Measurements from ENCODE around the gene KIF1B.
A peak's percentile ranks its signal among the peaks of the same experiment; 100 is the strongest.
"Not testable (repeated sequence)": the region's sequence is repeated elsewhere in the genome, so short reads cannot be mapped to it uniquely, and the experiment has no call there.

The KIF1B gene

GRCh38 chr1:10387677-10388386 lies 177.5 kb downstream of the KIF1B start:
- no peak for DNase-seq (ENCODE audit: low read depth in 2 of 2)

- no peak for DNase-seq (ENCODE audit: low read depth in 2 of 2)
Observed at GRCh38 chr1:10388387-10388715, 178.0 kb downstream of the KIF1B start.

DNA sequence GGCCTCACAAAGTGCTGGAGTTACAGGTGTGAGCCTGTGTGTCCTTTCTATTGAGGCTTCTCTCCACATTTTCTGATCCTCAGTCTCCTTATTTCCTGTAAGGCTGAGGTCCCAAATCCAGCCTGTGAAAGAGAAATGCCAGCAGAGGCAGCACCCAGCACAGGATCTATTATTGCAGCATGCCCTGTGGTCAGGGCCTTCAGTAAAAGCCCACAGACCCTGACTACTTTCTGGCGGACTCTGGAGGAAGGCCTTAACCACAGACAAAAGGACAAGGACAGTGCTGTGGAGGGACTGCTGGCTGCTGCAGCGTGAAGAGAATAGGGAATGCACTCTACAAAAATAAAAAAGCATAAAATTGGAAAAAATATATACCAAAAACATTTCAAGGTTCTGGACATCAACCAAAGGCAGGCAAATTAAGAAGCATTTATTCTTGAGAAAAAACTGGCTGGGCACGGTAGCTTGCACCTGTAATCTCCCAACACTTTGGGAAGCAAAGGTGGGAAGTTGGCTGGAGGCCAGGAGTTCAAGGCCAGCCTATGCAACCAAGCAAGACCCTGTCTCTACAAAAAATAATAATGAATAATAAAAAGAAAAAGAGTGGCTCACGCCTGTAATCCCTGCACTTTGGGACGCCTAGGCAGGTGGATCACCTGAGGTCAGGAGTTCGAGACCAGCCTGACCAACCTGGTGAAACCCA lies 179.1 kb downstream of the KIF1B start:
- no peak for DNase-seq (ENCODE audit: low read depth in 2 of 2)

DNA sequence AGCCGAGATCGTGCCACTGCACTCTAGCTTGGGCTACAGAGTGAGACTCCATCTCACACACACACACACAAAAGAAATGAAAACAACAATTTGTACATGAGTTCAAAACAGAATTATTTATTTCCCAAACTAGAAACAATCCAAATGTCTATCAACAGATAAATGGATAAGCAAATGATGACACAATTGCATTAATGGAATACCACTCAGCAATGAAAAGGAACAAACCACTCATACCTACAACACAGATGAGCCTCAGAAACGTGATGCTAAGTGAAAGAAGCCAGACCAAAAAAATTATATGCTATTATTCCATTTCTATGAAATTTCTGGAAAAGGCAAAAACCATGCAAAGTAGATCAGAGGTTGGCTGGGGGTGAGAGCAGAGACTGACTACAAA lies 186.5 kb downstream of the KIF1B start:
- DNase-seq (ENCODE audit: low read depth in 2 of 2): no peak

DNA sequence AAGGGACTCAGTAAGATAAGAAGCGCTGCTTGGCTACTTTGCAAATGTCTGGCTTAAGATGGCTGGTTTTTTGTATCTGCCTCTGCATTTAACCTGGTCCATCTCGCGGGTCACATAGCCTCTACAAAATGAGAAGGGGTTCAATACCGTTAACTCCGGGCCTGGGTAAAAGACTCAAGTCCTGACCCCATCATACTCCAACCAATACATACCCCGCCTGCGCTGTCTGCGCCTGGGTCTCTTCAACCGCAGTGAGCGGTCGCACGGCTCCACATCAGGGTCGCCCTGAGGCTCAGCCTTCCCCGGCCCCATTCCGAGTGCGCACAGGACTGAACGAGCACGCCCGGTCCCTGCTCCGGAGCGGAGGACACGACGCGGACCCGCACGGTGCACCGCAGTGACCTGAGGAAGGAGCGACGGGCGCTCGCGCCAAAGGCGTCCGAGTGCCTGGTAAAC lies 187.9 kb downstream of the KIF1B start:
- peak in 1 of 2 donors; percentile 7 for DNase-seq (ENCODE audit: low read depth in 2 of 2)

DNA sequence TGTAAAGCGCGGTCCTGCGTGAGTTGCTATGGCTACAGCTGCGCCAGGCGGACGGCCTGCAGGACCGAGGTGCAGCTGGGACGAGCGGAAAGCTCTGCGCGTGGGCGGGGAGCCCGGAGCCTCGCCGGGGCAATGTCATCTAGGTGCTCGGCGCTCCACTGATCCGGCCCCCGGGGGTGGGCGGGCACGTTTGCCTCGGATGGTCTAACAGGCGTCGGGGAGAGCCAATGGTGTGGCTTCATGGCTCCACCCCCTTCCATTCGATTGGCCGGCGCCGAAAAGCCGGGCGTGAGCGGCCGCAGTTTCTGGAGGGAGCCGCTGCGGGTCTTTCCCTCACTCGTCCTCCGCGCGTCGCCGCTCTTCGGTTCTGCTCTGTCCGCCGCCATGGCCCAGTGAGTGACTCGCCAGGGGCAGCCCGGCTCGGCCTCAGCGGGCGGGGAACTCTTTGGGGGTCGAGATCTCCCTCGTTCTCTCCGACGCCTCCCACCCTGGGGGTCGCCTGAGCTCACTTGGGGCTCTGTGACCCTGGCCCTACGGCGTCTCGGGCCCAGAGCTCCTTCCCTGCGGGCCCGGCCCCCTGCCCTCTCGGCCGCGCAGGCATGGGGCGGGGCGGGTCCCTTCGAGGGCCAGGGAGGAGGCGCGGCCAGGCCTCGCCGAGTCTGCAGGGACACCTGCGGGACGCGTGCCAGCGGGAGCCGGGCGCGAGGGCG lies 188.5 kb downstream of the KIF1B start, which contains the start of gene PGD:
TSS of gene PGD (plus strand) at position 331 of the 710 bp plus-strand sequence. CDS start at position 385, 54 bp downstream.
- DNase-seq (ENCODE audit: low read depth in 2 of 2): peak; percentile 92 to 94

- no peak for DNase-seq (ENCODE audit: low read depth in 2 of 2)
Observed at GRCh38 chr1:10399444-10399941, 189.1 kb downstream of the KIF1B start.

DNA sequence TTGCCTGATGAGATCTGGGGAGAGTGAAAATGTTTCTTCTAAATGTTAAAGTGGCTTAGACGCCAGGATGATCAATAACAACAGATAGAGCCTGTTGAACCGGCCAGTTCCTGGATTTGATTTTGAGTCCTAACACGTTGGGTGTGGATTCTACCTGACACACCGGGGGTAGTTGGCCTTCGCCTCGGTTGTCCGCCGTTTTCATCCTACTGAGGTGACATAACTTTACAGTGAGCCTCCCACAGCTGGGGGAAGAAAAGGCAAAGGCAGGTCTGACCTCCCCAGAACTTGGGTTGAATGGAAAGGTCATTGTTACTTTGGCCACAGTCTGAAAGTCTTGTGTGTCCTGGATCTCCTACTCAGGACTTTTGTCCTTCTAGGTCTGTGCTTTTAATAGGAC lies 189.6 kb downstream of the KIF1B start:
- DNase-seq (ENCODE audit: low read depth in 2 of 2): no peak

DNA sequence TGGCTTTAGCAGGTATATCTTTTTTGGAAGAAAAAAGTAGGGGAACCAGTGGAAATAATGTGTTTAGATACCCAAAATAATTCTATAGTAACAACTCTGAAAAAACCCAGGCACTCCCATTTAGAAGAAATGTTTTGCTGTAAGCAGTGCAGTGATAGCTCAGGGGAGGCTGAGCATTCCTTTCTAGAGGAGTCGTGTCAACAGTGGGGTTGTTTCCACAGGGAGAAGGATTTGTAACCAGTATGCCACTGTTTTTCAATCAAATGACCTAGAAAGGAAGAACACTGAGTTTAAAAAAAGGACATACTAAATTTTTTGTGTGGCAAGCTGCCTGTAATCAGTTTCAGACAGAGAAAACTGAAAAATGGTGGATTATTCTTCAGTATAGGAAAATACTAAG lies 190.9 kb downstream of the KIF1B start:
- no peak for DNase-seq (ENCODE audit: low read depth in 2 of 2)

GRCh38 chr1:10402729-10403274 lies 192.4 kb downstream of the KIF1B start:
- no peak for DNase-seq (ENCODE audit: low read depth in 2 of 2)

- DNase-seq (ENCODE audit: low read depth in 2 of 2): no peak
Observed at GRCh38 chr1:10407201-10407600, 196.8 kb downstream of the KIF1B start.

DNA sequence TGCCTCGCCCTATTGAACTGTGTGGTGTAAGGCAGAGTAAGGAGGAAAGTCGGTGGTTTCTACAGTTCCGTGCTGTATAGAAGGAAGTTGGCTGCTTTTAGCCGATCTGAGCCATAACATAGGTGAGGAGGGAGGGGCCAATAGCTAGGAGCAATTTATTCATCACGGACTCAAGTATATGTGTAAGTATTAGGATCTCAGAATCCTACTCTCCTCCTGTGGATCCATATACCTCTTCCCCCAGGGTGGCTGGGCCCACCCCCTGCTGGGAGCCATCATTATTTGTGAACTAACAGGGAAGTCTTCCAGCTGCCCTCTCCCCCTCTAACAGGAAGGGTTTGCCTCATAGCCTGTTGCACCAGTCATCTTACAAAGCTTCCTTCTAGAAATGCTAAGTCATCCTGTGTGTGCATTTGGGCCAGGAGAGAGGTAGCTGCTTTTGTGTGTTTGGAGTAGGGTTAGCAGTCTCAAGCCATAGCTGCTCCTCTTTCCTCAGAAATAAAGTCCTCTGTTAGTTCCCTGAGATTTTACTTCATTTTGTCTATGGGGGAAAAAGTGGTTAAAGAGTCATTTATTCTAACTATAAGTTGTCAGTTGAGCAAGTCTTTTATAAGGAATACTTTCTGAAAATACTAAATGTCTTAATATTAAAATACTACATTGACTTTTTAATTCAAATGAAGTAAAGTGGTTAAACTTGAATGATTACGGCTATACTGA lies 205.0 kb downstream of the KIF1B start:
- no peak for DNase-seq (ENCODE audit: low read depth in 2 of 2)

- not testable (repeated sequence) for DNase-seq (ENCODE audit: low read depth in 2 of 2)
Observed at GRCh38 chr1:10415967-10416366, 205.6 kb downstream of the KIF1B start.

DNA sequence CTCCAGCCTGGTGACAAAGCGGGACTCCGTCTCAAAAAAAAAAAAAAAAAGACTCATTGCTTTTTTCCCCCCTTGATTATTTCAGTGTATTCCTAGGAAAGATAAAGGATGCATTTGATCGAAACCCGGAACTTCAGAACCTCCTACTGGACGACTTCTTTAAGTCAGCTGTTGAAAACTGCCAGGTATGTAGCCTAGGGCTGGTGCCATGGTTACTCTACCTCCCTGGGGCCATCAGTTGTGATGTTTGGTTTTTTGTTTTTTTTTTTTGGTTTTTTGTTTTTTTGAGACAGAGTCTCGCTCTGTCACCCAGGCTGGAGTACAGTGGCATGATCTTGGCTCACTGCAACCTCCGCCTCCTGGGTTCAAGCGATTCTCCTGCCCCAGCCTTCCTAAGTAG lies 208.4 kb downstream of the KIF1B start:
- not testable (repeated sequence) for DNase-seq (ENCODE audit: low read depth in 2 of 2)

GRCh38 chr1:10419351-10419750 lies 209.0 kb downstream of the KIF1B start:
- DNase-seq (ENCODE audit: low read depth in 2 of 2): no peak

DNA sequence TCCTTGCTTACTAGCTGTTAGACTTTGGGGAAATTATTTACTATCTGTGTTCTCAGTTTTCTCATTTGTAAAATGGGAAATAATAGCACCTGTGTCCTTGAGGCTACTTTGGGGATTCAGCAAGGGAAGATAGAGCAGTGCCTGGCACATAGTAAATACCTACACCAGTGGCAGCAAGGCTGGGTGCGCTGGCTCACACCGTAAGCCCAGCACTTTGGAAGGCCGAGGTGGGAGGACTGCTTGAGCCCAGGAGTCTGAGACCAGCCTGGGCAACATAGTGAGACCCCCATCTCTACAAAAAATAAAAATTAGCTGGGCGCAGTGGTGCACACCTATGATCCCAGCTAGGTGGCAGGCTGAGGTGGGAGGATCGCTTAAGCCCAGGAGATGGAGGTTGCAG lies 211.3 kb downstream of the KIF1B start:
- no peak for DNase-seq (ENCODE audit: low read depth in 2 of 2)

- no peak for DNase-seq (ENCODE audit: low read depth in 2 of 2)
Observed at GRCh38 chr1:10424034-10424433, 213.7 kb downstream of the KIF1B start.

DNA sequence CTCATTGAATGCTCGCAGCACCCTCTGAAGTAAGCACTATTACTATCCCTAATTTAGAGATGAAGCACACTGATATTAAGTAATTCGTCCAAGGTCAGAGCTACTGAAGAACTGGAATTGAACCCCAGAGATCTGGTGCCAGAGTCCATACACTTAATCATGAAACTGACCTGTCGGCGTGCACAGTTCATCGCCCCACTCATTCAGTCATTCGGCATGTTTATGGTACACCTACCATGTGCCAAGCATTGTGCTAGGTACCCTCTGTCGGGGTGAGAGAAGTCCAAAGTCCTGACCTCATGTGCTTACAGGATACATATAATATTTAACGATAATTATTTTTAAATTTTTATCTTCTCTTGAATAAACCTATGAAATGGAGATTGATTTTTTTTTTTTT lies 214.3 kb downstream of the KIF1B start:
- no peak for DNase-seq (ENCODE audit: low read depth in 2 of 2)

DNA sequence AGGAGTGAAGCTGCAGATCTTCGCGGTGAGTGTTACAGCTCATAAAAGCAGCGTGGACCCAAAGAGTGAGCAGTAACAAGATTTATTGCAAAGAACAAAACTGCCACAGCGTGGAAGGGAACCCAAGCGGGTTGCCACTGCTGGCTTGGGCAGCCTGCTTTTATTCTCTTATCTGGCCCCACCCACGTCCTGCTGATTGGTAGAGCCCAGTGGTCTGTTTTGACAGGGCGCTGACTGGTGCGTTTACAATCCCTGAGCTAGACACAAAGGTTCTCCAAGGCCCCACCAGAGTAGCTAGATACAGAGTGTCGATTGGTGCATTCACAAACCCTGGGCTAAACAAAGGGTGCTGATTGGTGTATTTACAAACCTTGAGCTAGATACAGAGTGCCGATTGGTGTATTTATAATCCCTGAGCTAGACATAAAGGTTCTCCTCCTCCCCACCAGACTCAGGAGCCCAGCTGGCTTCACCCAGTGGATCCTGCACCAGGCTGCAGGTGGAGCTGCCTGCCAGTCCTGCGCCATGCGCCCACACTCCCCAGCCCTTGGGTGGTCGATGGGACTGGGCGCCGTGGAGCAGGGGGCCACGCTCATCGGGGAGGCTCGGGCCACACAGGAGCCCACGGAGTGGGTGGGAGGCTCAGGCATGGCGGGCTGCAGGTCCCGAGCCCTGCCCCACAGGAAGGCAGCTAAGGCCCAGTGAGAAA lies 215.6 kb downstream of the KIF1B start:
- not testable (repeated sequence) for DNase-seq (ENCODE audit: low read depth in 2 of 2)

GRCh38 chr1:10426535-10426848 lies 216.1 kb downstream of the KIF1B start:
- not testable (repeated sequence) for DNase-seq (ENCODE audit: low read depth in 2 of 2)

DNA sequence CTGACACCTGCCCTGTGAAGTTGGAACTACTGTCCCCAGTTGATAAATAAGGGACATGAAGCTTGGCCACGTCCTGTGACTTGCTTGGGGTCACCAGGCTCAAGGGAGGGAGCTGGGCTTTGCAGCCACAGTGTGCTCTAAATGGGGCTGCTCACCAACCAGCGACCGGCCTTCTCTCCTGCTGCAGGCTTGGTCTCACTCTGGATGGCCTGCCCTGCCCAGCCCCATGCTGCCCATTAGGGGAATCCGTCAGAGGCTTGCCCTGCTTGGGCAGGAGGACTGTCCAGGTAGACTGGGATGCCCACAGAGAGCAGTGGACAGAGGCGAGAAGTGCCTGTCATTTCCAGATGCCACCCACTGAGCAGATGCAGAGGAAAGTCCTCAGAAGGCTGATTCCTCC lies 218.6 kb downstream of the KIF1B start:
- DNase-seq (ENCODE audit: low read depth in 2 of 2): no peak

Data from stimulated activated CD4-positive, alpha-beta T cell treated with anti-CD3 and anti-CD28 coated beads, Interleukin-1b, Interleukin-23, amount 100 ng/mL, for 1 hour (primary cell).